NCI-H128 (cell line): Measurements from ENCODE around the gene FOXA3.
A peak's percentile ranks its signal among the peaks of the same experiment; 100 is the strongest.
"Not testable (repeated sequence)": the region's sequence is repeated elsewhere in the genome, so short reads cannot be mapped to it uniquely, and the experiment has no call there.

Source experiments
- DNase-seq: peaks from one replicate; lab custom pipeline; 2025; ENCODE audit not compliant: unreplicated experiment; lab: John Stamatoyannopoulos, UW

The FOXA3 gene

GRCh38 chr19:45887200-45887710, 23.1 kb downstream of the FOXA3 start:
- no peak for DNase-seq

- DNase-seq, result no peak
Measured at GRCh38 chr19:45889210-45889885, 25.2 kb downstream of the FOXA3 start.

- no peak for DNase-seq
Measured at GRCh38 chr19:45890877-45891276, 26.8 kb downstream of the FOXA3 start.

GRCh38 chr19:45895519-45895972, 31.4 kb downstream of the FOXA3 start:
- DNase-seq, result no peak

- DNase-seq, result not testable (repeated sequence)
Measured at GRCh38 chr19:45895983-45896599, 32.0 kb downstream of the FOXA3 start.

GRCh38 chr19:45897261-45897812, 33.2 kb downstream of the FOXA3 start:
- no peak for DNase-seq

GRCh38 chr19:45899253-45899652, 35.1 kb downstream of the FOXA3 start:
- DNase-seq, result no peak

- DNase-seq, result no peak
Measured at GRCh38 chr19:45899919-45900589, 35.9 kb downstream of the FOXA3 start.

- DNase-seq, result no peak
Measured at GRCh38 chr19:45900738-45901431, 36.8 kb downstream of the FOXA3 start.

- no peak for DNase-seq
Measured at GRCh38 chr19:45901432-45901911, 37.3 kb downstream of the FOXA3 start.

- DNase-seq, result no peak
Measured at GRCh38 chr19:45901912-45902650, 38.0 kb downstream of the FOXA3 start, which contains the start of gene MYPOP. Gene MYPOP, minus strand, starts transcription at chr19:45902613. Its CDS starts 840 bp downstream, at chr19:45901773.

GRCh38 chr19:45902651-45903625, 38.8 kb downstream of the FOXA3 start:
- DNase-seq, result peak; percentile 96

GRCh38 chr19:45905011-45905410, 40.9 kb downstream of the FOXA3 start:
- DNase-seq, result no peak

GRCh38 chr19:45906221-45906620, 42.1 kb downstream of the FOXA3 start:
- no peak for DNase-seq

- DNase-seq, result no peak
Measured at GRCh38 chr19:45908956-45909355, 44.8 kb downstream of the FOXA3 start.

GRCh38 chr19:45911291-45911690, 47.2 kb downstream of the FOXA3 start:
- no peak for DNase-seq

GRCh38 chr19:45913874-45914830, 50.0 kb downstream of the FOXA3 start, which contains the start of gene NANOS2:
Gene NANOS2, minus strand, starts transcription at chr19:45914778. Its CDS starts 85 bp downstream, at chr19:45914693.
- DNase-seq, result no peak
